T47D (cell line): ENCODE data around the gene CYTH2.
A peak's percentile ranks its signal among the peaks of the same experiment; 100 is the strongest.
"Not testable (repeated sequence)": the region's sequence is repeated elsewhere in the genome, so short reads cannot be mapped to it uniquely, and the experiment has no call there.

Source experiments
- DNase-seq, 2 experiments: peaks; one replicate each; pipeline versions ENCODE4 v3.0.0 to v3.0.0-alpha.2; 2011 to 2012; ENCODE audit warnings: low read depth in 1 of 2, low spot score in 1 of 2
- JUND ChIP-seq: IDR thresholded peaks from 2 replicates; pipeline ENCODE4 v1.6.1; 2012; ENCODE audit warnings: low read depth
- in situ Hi-C: cut with HindIII; loops from 2 replicates; pipeline ENCODE4 v1.10.0; 2016; ENCODE audit warnings: low sequenced_read_pairs, low pct_unique_long_range_greater_than_20kb

CYTH2 gene

DNA sequence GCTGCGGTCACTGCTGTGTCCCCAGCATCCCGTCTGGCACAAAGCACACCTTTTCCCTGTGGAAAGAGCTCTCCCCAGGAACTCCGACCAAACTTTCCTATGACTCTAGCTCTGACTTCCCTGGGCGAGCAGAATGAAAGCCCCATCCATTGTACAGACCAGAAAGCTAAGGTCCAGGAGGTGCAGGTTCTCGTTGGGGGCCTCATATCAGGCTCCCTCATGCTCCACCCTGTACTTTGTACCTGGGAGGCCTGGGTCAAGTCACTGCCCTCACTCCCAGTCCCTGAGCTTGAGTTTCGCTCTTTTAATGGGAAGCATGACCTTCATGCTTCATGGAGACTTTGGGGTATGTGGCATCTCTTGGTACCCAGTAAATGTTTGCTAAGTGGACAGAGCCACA, 18.4 kb downstream of the CYTH2 start:
- no peak for TF ChIP-seq JUND
- no peak for DNase-seq
- in situ Hi-C loops: no loop called here

DNA sequence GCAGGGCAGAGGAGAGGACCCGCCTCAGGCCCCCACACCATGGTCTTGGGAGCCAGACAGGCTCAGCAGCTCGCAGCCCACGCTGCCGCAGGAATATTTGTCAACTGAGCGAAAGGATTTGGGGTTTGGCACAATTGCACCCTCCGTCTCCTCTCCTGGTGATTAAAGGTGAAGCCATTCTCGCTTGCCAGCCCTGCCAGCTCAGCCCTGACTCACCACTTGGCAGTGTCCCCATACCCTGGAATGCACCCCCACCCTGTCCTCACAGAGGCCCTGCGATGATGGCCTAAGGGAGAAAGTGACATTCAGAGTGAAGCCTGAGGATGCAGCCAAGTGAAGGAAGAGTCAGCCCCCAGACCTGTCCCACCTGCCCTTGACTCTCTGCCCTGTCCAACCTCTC, 18.8 kb downstream of the CYTH2 start:
- in situ Hi-C loops: no loop called here
- DNase-seq: peak; percentile 67 to 91
- TF ChIP-seq JUND: peak; percentile 69; the same call in 1 of the 2 replicates

DNA sequence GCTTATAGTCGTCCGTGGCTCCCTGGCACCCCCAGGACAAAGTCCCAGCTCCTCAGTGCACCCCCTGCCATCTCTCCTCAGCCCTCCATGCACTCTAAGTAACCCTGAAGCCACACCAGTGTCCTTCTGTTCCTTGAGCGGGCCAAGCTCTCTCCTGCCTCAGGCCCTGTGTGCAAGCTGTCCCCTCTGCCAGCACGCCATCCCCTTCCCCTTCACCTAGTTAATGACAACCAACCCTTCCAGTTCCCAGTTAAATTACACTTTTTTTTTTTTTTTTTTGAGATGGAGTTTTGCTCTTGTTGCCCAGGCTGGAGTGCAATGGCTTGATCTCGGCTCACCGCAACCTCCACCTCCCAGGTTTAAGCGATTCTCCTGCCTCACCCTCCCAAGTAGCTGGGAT, 19.3 kb downstream of the CYTH2 start:
- DNase-seq, in situ Hi-C loops: not testable (repeated sequence)

DNA sequence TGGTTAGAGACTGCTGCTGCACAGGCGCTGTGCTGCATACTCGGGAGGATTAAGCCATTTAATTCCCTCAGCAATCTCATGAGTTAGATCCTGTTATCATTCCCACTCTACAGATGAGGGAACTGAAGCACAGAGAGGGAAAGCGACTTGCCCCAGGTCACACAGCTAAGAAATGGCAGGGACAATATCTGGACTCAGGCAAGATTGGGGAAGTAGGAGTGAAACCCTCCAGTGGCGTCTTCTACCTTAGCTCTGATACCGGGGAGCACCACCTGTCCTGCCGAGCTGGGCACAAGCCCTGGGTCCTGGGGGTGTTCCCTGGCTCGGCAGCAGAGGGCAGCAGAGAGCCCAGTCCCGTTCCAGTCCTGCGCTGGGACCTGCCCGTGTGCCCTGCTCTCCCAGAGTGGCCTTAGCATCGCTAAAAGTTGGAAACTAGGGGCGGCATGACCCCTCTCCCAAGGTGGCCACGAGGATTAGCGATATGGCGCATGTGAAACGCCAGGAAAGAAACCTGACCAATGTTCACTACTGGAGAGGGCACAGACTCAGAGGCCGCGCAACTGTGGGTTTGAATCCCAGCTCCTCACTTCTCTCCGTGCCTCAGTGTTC, 20.5 kb downstream of the CYTH2 start:
- in situ Hi-C loops: no loop called here
- DNase-seq: peak; percentile 57 to 78
- TF ChIP-seq JUND: no peak

DNA sequence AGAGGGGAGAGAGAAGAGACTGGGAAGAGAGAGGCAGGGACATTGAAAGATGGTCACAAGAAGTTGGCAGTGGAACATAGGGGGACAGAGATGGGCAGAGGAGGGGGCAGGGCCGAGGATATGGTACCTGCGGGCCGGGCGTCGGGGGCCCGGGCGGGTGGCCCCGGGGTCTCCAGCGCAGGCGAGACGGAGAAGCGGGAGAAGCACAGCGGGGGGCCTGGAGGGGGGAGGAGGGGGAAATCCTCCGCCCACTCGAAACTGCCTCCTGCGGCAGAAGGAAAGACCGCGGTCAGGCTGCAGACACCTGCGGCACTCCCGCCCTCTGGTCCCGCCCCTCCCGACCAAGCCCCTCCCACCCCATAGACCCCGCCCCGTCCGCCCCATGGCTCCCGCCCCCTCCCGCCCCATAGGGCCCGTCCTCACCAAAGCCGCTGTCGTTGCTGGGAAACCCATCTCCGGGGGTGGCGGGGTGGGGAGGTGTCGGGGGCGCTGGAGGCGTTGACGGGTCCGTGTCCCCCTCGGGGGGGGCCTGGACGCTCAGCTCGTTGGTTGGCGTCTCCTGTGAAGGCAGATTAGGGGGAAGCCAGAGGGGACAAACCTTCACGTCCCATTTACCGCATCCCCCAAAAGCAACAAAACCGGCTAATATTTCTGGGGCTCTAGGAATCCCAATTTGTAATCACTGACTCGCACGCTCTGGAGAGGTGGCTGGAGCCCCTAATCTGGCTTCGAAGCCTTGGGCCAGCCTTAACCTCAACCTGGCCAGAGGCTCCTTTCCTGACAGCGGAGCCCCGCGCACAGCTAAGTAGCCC, 22.0 kb downstream of the CYTH2 start:
- in situ Hi-C loops: no loop called here
- peak; percentile 69 to 76 for DNase-seq
- no peak for TF ChIP-seq JUND

DNA sequence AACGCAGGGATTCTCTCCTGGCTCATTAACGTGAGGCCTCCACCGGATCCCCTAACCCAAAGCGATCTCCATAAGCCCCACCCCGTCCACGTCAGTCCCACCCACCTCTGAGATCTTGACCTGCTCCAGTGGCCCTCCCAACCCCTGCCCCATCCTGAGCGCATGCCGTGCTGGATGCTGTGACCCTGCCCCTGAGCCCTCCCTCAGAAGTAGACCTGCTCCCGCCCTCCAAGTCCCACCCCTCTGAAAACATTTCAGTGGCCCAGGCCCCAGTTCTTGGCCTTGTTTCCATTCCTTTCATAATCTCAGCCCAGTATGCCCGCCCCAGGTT, 22.6 kb downstream of the CYTH2 start:
- in situ Hi-C loops: no loop called here
- TF ChIP-seq JUND: no peak
- no peak for DNase-seq

DNA sequence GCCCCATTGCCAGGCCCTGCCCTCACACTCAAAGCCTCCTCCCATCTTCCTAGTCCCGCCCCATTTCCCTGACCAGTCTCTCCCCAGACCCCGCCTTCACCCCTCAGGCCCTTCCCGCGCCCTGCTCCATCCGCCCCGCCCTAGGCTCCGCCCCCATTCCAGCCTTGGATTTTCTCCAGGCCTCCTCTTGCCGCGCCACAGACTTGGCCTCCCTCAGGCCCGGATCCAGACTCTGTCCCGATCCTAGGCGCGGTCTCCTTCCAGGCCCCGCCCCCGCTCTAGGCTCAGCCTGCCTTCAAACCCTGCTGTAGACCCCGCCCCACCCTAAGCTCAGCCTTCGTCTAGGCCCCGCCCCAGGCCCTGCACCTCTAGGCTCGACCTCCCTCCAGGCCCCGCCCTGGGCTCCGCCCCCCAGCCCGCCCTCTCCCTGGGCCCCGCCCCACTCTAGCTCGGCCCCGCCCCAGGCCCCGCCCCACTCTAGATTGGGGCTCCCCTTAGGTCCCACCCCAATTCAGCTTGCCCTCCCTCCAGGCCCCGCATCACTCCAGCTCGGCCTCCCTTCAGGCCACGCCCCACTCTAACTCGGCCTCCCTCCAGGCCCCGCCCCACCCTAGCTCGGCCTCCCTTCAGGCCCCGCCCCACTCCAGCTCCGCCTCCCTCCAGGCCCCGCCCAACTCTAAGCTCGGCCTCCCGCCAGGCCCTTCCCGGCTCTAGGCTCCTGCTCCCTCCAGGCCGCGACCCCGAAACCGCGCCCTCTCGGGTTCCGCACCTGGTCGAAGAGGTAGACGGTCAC, 24.0 kb downstream of the CYTH2 start:
- TF ChIP-seq JUND: no peak
- DNase-seq: peak; percentile 76 to 98
- in situ Hi-C loops: no loop called here

DNA sequence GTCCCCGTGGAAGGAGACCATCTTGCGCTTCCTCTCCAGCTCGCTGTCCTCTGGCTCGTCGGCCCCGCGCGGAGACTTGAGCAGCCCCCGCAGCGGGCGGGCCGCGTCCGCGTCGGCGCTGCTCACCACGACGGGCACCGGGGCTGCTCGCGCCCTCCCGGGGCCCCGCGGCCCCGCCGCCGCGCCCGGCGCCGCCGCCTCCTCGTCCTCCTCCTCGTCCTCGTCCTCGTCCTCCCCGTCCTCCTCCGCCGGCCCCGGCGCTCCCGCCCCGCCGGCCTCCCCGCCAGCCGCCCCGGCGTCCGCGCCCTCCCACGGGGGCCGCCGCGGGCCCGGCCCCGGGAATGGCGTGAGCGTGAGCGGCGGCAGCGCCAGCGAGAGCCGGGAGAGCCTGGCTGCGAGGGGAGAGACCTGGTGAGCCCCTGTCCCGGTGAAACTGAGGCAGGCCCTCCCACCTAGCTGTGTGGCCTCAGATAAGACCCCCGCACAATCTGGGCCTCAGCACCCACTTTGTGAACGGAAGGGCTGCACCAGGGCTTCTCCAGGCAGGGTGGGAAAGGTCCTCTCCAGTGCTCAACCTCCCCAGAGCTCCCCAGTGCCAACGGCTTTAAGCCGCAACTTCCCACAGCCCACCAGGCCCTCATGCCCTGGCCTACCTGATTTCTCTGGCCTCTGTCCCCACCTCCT, 24.7 kb downstream of the CYTH2 start:
- no peak for TF ChIP-seq JUND
- in situ Hi-C loops: no loop called here
- no peak for DNase-seq

DNA sequence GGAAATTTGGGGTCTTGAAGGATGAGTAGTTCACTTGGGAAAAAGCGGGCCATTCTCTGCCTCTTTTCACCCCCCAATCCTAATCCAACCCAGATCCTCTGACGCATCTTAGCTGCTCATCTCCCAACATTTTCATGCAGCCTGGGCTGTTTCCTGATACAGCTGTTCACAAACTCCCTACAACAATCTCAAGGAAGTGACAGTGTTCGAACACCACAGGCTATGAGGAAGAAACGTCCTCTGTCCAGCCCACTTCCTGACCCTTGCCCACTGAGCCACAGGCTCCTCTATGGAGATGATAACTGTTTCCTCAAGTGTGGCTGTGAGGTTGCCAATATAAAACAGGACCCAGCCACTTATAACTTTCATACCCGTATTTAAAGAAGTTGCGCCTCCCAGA, 26.2 kb downstream of the CYTH2 start:
- no peak for TF ChIP-seq JUND
- in situ Hi-C loops: no loop called here
- no peak for DNase-seq

DNA sequence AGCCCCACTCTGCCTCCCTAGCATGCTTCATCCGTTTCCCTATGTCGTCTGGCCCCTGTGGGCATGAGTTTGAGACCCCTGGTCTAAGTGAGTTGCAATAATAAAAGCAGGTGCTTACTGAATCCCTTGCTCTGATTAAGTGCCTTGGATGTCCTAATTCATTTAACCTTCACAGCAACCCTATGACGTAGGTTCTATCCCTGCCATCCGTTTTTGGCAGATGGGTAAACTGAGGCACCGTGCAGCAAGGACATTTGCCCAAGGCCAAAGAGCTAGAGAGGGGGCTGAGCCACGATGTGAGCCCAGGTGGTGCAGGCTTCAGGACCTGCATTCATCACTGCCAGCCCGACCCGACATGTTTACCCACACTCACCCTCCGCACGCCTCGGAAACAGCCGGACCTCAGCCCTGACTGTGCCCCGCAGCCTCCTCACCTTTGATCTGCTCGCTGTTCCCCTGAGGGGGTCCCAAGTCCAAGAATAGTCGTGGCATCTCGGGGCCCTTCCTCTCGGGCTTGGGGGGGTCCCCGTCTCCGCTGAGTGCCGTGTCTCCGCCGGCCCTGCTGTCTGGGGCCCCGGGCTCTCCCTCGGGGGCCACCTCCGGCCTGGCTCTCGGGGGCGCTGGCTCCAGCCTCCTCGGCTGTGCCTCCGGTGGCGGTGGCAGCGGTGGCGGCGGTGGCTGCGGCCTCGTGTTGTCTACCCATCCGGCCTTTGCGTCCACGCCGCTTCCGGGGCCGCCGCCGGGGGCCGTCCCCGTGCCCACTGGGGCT, 28.0 kb downstream of the CYTH2 start:
- no peak for DNase-seq
- TF ChIP-seq JUND: no peak
- in situ Hi-C loops: no loop called here

DNA sequence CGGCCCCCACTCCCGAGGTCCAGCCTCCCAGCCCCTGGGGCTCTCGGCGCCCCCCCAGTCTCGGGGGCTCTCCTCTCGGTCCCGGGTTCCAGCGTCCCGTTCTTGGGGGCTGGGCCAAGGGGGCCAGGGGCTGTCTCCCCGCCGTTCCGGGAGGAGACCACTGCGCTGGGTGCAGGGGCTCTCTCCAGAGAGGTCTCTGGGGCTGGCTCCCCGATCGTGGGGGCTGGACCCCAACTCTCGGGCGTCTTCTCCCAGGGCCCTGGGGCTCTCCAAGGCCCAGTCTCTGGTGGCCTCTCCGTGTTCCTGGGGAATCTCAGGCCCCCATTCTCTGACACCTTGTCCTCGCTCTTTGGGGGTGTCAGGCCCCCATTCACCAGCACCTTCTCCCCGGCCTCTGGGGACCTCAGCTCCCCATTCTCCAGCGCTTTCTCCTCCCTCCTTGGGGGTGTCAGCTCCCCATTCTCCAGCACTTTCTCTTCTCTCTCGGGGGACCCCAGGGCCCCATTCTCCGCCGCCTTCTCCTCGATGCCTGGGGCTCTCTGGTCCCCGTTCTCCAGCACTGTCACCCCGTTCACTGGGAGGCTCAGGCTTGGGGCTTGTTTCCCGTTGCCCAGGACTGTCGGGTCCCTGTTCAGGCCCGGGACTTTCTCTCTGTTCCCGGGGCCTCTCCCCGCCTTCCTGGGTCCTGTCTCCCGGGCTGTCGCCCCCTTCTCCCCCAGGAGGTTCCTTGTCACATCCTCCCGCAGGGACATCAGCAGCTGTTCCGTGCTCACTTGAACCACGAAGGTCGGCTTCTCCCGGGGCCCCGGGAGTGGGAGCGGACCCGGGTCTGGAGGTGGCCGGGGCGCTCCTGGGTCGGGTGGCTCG, 28.8 kb downstream of the CYTH2 start:
- no peak for TF ChIP-seq JUND
- in situ Hi-C loops: no loop called here
- DNase-seq: no peak
